GM06990 (cell line): Measurements from ENCODE around the gene TBC1D21.

Source experiments
- DNase-seq: peaks from one replicate; pipeline ENCODE4 v3.0.0-alpha.2; 2011; ENCODE audit not compliant: insufficient read length; ENCODE audit errors: extremely low read depth
- H3K27me3 ChIP-seq: replicated peaks from 2 replicates; pipeline ENCODE4 v1.6.0; 2011; ENCODE audit warnings: low read length; ENCODE audit not compliant: control insufficient read depth, insufficient read depth
- H3K36me3 ChIP-seq: 2 replicates; pipeline ENCODE4 v1.5.1; 2011; ENCODE audit warnings: low read length; ENCODE audit not compliant: control insufficient read depth, insufficient read depth
- H3K4me3 ChIP-seq: replicated peaks from 2 replicates; pipeline ENCODE4 v1.5.1; 2011; ENCODE audit warnings: low read depth, mild to moderate bottlenecking, control low read depth, low read length
- TF ChIP-seq, protein P1 (sequence below): IDR thresholded peaks from 2 replicates; pipeline ENCODE4 v1.5.1; 2011; ENCODE audit warnings: low read length, control low read depth, mild to moderate bottlenecking, inconsistent platforms; ENCODE audit not compliant: insufficient read depth, poor library complexity, severe bottlenecking

Gene TBC1D21

DNA sequence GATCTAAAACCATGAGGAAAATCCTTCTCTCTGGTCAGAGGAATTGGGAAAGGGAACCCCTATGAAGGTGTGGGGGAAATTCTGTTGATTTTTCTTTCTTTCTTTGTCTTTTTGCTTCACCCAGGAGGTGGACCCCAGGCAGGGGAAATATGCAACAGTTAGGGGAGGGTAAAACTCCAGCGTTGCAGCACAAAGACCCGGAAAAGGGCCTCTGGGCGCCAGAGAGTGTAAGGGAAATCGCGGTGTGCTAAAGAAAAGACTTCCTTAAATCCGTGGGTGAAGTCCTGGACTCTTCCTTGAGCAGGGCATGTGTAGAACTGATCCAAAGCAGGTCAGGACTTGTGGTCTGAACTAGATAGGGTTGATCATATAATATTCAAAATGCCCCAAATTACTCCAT lies 11.1 kb upstream of the TBC1D21 start:
- no peaks in the 10 kb centered on the region; the same call in 1 of the 2 replicates for H3K27me3 ChIP-seq
- no peak for DNase-seq
- no peak overlapping the region for H3K4me3 ChIP-seq
- TF ChIP-seq, protein P1, sequence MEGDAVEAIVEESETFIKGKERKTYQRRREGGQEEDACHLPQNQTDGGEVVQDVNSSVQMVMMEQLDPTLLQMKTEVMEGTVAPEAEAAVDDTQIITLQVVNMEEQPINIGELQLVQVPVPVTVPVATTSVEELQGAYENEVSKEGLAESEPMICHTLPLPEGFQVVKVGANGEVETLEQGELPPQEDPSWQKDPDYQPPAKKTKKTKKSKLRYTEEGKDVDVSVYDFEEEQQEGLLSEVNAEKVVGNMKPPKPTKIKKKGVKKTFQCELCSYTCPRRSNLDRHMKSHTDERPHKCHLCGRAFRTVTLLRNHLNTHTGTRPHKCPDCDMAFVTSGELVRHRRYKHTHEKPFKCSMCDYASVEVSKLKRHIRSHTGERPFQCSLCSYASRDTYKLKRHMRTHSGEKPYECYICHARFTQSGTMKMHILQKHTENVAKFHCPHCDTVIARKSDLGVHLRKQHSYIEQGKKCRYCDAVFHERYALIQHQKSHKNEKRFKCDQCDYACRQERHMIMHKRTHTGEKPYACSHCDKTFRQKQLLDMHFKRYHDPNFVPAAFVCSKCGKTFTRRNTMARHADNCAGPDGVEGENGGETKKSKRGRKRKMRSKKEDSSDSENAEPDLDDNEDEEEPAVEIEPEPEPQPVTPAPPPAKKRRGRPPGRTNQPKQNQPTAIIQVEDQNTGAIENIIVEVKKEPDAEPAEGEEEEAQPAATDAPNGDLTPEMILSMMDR: no peak
- H3K36me3 ChIP-seq: no peaks in the 10 kb centered on the region

DNA sequence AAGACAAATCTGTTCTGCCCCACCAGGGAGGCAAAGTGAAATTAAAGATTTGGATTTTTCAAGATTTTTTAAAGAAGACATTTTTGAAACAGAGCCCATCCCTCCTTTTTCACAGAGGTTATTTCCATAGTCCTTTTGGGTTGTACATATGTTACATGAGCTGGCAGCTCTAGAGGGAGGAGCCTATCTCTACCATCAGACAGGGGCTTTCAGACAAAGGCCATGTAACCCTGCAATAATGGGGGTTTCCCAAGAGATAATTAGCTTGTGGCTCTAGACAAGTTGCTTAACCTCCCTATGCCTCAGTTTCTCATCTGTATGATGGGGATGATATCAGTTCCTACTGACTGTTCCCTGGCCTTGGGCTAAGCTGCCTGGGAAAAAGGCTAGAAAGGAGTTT lies 8.0 kb upstream of the TBC1D21 start:
- Histone ChIP-seq H3K4me3 (no peak overlapping the region), H3K36me3 (no peaks in the 10 kb centered on the region), H3K27me3 (no peaks in the 10 kb centered on the region; the same call in 1 of the 2 replicates)
- no peak for DNase-seq
- TF ChIP-seq, protein P1: no peak

DNA sequence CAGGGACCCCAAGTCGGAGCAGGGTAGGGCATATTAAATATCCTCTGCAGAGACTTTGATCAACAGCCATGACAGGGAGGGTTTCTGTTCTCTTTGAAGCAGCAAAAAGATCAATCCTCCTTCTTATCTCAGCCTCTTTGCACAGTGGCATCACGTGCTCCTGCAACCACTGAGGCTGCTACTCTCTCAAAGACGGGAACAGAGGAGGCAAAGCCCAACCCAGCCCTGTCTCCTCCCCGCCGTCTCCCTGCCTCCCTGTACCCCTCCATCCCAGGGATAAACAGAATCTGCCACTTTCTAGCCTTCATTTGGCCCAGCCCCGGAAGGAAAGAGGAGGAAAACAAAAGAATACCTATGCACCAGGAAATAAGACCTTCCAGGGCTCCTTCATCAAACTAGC lies 7.5 kb upstream of the TBC1D21 start:
- no peak for DNase-seq
- no peaks in the 10 kb centered on the region for H3K36me3 ChIP-seq
- TF ChIP-seq, protein P1: no peak
- no peaks in the 10 kb centered on the region; the same call in 1 of the 2 replicates for H3K27me3 ChIP-seq
- H3K4me3 ChIP-seq: no peak overlapping the region

DNA sequence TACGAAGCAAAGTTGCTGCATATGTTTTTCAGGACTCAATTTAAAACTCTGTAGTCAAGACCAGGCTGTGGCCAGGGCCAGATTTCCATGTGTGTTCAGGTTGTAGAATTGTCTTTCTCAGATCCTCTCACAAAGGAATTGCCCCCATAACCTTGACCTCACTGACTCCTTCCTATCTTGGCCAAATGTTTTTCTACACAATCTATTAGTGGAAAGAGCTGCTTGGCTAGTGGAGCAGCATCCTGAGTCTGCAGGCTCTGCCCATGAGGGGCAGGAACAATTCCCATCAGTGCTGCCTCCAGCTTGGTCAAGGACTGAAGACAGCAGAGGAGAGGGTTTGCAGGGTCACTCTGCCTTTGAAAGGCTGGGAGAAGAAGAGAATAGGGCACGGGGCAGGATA lies 6.9 kb upstream of the TBC1D21 start:
- H3K4me3 ChIP-seq: no peak overlapping the region
- no peaks in the 10 kb centered on the region for H3K36me3 ChIP-seq
- H3K27me3 ChIP-seq: no peaks in the 10 kb centered on the region; the same call in 1 of the 2 replicates
- TF ChIP-seq, protein P1: no peak
- DNase-seq: no peak

DNA sequence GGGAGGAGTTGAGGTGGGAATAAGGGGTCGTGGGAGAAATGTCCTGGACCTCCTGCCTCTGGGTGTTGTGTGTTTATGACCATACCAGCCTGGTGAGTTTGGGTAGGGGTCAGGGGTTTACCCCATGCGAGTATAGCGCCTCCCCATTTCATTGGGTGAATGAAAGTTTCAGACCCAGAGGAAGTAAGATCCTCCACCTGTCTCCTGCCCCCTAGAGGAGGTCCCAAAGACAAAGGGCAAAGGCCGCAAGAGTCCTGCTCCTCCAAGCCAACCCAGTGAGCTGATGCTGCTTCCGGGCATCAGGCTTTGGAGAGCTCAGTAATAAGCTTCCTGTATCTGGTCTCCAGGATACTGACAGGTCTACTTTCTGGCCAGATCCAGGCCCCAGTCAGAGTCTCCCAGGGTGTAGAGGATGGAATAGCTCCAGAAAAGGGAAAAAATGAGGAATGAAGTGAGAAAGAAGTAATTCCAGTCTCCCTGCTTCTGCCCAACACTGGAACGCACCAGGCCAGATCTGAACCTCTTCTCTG lies 6.4 kb upstream of the TBC1D21 start:
- Histone ChIP-seq H3K4me3 (no peak overlapping the region), H3K36me3 (no peaks in the 10 kb centered on the region), H3K27me3 (no peaks in the 10 kb centered on the region; the same call in 1 of the 2 replicates)
- no peak for DNase-seq
- TF ChIP-seq, protein P1: peak; percentile 21

DNA sequence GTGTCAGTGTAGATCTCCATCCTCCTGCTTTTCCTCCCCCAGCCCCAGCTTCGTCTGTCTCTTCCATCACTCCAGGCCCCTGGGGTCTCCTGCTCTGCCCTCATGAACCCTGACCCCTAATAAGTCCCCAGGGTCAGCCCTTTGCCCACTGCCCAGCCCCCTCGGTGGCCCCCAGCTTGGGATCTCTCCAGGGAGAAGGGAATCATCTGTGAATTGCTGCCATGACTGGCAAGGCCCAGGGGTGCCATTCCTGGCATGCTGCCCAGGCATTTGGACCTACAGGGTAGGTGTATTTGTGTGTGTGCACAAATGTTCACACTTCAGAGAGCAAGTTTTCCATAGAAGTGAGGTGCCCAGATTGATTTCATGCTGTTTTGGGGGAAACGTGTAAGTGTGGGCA lies 5.9 kb upstream of the TBC1D21 start:
- no peak for DNase-seq
- Histone ChIP-seq H3K36me3 (no peaks in the 10 kb centered on the region), H3K27me3 (no peaks in the 10 kb centered on the region; the same call in 1 of the 2 replicates), H3K4me3 (no peak overlapping the region)
- TF ChIP-seq, protein P1: no peak
